Measurements from ENCODE around the gene MLH3.

Gene MLH3

GRCh38 chr14:74983343-74983742 is 67.9 kb downstream of the MLH3 start:
- no peak for TF ChIP-seq SIN3A (IDR thresholded peaks at IDR 0.05; ENCODE audit: borderline replicate concordance, insufficient read depth, low read length)
- no peak for TF ChIP-seq POLR2AphosphoS5 (IDR thresholded peaks at IDR 0.05; ENCODE audit: low read depth, low read length)
- no peak for TF ChIP-seq TAF1 (IDR thresholded peaks at IDR 0.05; ENCODE audit: borderline replicate concordance, insufficient read depth, low read length)
- TF ChIP-seq FOXP2 (optimal IDR thresholded peaks at IDR 0.05; ENCODE audit: borderline replicate concordance, extremely low read depth, extremely low read length, insufficient read depth): no peak
- no peak for TF ChIP-seq REST (IDR thresholded peaks at IDR 0.05; ENCODE audit: insufficient read depth in 1 of 2, low read depth in 2 of 2, low read length in 2 of 2)

DNA sequence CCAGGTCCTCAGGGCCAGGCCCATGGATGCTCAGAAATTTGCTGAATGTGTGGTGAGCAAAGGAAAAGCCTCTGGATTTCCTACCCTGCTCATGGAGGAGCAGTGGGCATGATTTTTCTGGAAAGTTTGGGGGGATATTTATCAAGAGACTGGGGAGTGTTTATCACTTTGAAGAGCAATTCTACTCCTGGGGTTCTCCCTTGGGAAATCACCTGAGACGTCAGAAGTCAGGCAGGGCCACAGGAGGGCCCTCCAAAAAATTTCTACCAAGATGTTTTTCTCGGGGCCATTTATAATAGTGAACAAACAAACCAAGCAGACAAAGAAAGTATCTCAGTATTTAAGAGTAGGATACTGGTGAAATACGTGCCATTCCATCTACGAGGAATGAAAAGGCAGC is 68.6 kb downstream of the MLH3 start:
- no peak for TF ChIP-seq POLR2AphosphoS5 (IDR thresholded peaks at IDR 0.05; ENCODE audit: low read depth, low read length)
- no peak for TF ChIP-seq TAF1 (IDR thresholded peaks at IDR 0.05; ENCODE audit: borderline replicate concordance, insufficient read depth, low read length)

GRCh38 chr14:74981833-74982232 is 69.4 kb downstream of the MLH3 start:
- TF ChIP-seq TAF1 (IDR thresholded peaks at IDR 0.05; ENCODE audit: borderline replicate concordance, insufficient read depth, low read length) (no peak), REST (IDR thresholded peaks at IDR 0.05; ENCODE audit: insufficient read depth in 1 of 2, low read depth in 2 of 2, low read length in 2 of 2) (no peak), FOXP2 (optimal IDR thresholded peaks at IDR 0.05; ENCODE audit: borderline replicate concordance, extremely low read depth, extremely low read length, insufficient read depth) (no peak), POLR2AphosphoS5 (IDR thresholded peaks at IDR 0.05; ENCODE audit: low read depth, low read length) (no peak), SIN3A (IDR thresholded peaks at IDR 0.05; ENCODE audit: borderline replicate concordance, insufficient read depth, low read length) (no peak)

- no peak for TF ChIP-seq REST (IDR thresholded peaks at IDR 0.05; ENCODE audit: insufficient read depth in 1 of 2, low read depth in 2 of 2, low read length in 2 of 2)
- no peak for TF ChIP-seq TAF1 (IDR thresholded peaks at IDR 0.05; ENCODE audit: borderline replicate concordance, insufficient read depth, low read length)
- TF ChIP-seq SIN3A (IDR thresholded peaks at IDR 0.05; ENCODE audit: borderline replicate concordance, insufficient read depth, low read length): no peak
- TF ChIP-seq FOXP2 (optimal IDR thresholded peaks at IDR 0.05; ENCODE audit: borderline replicate concordance, extremely low read depth, extremely low read length, insufficient read depth): no peak
- TF ChIP-seq POLR2AphosphoS5 (IDR thresholded peaks at IDR 0.05; ENCODE audit: low read depth, low read length): no peak
These were observed 69.8 kb downstream of the MLH3 start for GRCh38 chr14:74981462-74981782.

- TF ChIP-seq SIN3A (IDR thresholded peaks at IDR 0.05; ENCODE audit: borderline replicate concordance, insufficient read depth, low read length) (no peak), FOXP2 (optimal IDR thresholded peaks at IDR 0.05; ENCODE audit: borderline replicate concordance, extremely low read depth, extremely low read length, insufficient read depth) (no peak), TAF1 (IDR thresholded peaks at IDR 0.05; ENCODE audit: borderline replicate concordance, insufficient read depth, low read length) (no peak), POLR2AphosphoS5 (IDR thresholded peaks at IDR 0.05; ENCODE audit: low read depth, low read length) (no peak), REST (IDR thresholded peaks at IDR 0.05; ENCODE audit: insufficient read depth in 1 of 2, low read depth in 2 of 2, low read length in 2 of 2) (no peak)
These were observed 70.4 kb downstream of the MLH3 start for GRCh38 chr14:74980731-74981461.
